ENCODE data around the gene DCTN1. TPM values are rescaled to one million over a fixed set of nuclear protein-coding genes. Genes with fewer than 3 reads are reported as not detected.

The DCTN1 gene
- total RNA-seq, 3 donors from 2014 or later, result 92.2 to 125 (median 103) TPM

GRCh38 chr2:74390606-74391005 is 10.5 kb upstream of the DCTN1 start:
- H3K27me3 ChIP-seq, result no peaks in the 10 kb centered on the region
- peaks cover 4 to 9% of the 10 kb centered on the region in 2 donors for H3K4me1 ChIP-seq
- H3K9me3 ChIP-seq, result no peaks in the 10 kb centered on the region
- no peaks in the 10 kb centered on the region for H3K36me3 ChIP-seq
- peak overlapping the region; percentile 92 to 97 (median 96) for H3K4me3 ChIP-seq
- no peak overlapping the region for H3K27ac ChIP-seq
- TF ChIP-seq POLR2A (IDR thresholded peaks at IDR 0.05) (no peak), CTCF (IDR thresholded peaks at IDR 0.05) (no peak), POLR2AphosphoS5 (IDR thresholded peaks at IDR 0.05) (no peak)
- DNase-seq (ENCODE audit: low spot score in 2 of 2), result no peak
- intact Hi-C loops (cut with DNase I; ENCODE audit: low total_unique reads), result no loop called here

DNA sequence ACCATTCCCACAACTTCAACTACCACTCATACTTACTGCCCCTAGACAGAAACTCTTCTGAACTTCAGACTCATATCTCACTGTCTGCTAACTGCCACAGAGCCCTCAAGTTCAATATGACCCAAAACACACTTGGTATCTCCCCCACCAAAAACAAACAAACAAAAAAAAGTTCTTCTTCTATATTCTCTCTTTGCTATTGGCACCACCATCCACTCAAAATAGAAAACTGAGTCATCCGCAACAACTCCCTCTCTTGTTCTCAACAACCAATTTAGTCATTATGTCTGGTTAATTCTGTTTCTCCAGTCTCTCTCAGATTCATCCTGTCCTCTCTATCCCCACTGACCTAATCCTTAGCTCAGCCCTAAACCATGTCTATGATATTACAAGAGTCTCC is 7.2 kb upstream of the DCTN1 start:
- Histone ChIP-seq H3K27ac (peak overlapping the region in 1 of 2 donors; percentile 9), H3K27me3 (no peaks in the 10 kb centered on the region), H3K4me1 (peaks cover 4 to 15% of the 10 kb centered on the region in 2 donors), H3K4me3 (no peak overlapping the region), H3K36me3 (no peaks in the 10 kb centered on the region), H3K9me3 (no peaks in the 10 kb centered on the region)
- no peak for TF ChIP-seq POLR2AphosphoS5 (IDR thresholded peaks at IDR 0.05)
- TF ChIP-seq POLR2A (IDR thresholded peaks at IDR 0.05), result no peak
- TF ChIP-seq CTCF (IDR thresholded peaks at IDR 0.05), result no peak
- intact Hi-C loops (cut with DNase I; ENCODE audit: low total_unique reads), result no loop called here
- no peak for DNase-seq (ENCODE audit: low spot score in 2 of 2)

DNA sequence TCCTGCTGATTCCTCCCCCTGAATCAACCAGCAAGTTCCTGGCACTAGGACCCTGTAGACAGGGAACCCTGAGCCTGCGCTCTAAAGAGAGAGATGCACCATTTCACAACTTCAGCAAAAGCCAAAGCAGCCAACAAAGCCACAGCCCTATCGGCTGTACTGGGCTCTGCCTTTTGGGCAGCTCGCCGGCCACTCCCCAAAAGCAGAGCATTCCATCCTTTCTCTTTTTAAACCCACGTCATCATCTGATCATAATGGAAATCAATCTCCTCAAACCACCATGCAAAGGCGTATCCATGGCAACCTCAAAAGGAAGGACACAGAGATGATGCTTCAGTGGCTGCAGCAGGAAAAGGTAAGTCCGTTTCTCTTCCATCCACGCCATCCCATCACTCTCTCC is 5.3 kb upstream of the DCTN1 start:
- TF ChIP-seq POLR2AphosphoS5 (IDR thresholded peaks at IDR 0.05) (no peak), CTCF (IDR thresholded peaks at IDR 0.05) (no peak), POLR2A (IDR thresholded peaks at IDR 0.05) (no peak)
- Histone ChIP-seq H3K4me3 (no peak overlapping the region), H3K4me1 (peaks cover 4 to 22% of the 10 kb centered on the region in 2 donors), H3K9me3 (no peaks in the 10 kb centered on the region), H3K27ac (peak overlapping the region in 1 of 2 donors; percentile 50), H3K36me3 (no peaks in the 10 kb centered on the region), H3K27me3 (no peaks in the 10 kb centered on the region)
- no peak for DNase-seq (ENCODE audit: low spot score in 2 of 2)
- intact Hi-C loops (cut with DNase I; ENCODE audit: low total_unique reads), result no loop called here

DNA sequence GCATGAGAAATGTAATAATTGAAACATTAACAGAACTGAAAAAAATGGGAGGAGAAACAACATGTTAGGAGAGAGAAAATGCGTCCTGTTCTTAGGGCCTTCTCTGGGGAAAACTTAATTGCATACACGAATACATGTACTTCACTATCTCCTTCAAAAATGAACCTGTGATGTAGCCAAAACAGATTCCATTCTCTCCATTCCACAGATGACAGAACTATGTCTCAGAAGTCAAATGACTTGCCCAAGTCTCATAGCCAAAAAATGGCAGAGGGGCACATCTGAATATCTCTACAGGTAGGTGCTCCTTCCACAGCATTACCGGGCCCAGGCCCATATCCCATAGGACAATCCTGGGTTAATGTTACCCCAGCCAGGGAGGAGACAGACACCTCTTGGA is 3.9 kb upstream of the DCTN1 start:
- Histone ChIP-seq H3K27ac (peak overlapping the region in 1 of 2 donors; percentile 50), H3K4me1 (peaks cover 3 to 24% of the 10 kb centered on the region in 2 donors), H3K36me3 (no peaks in the 10 kb centered on the region), H3K9me3 (no peaks in the 10 kb centered on the region), H3K4me3 (no peak overlapping the region), H3K27me3 (no peaks in the 10 kb centered on the region)
- no peak for DNase-seq (ENCODE audit: low spot score in 2 of 2)
- TF ChIP-seq POLR2AphosphoS5 (IDR thresholded peaks at IDR 0.05) (no peak), POLR2A (IDR thresholded peaks at IDR 0.05) (no peak), CTCF (IDR thresholded peaks at IDR 0.05) (no peak)
- intact Hi-C loops (cut with DNase I; ENCODE audit: low total_unique reads), result no loop called here

- Histone ChIP-seq H3K9me3 (no peaks in the 10 kb centered on the region), H3K27ac (peak overlapping the region in 1 of 2 donors; percentile 50), H3K27me3 (no peaks in the 10 kb centered on the region), H3K4me1 (peaks cover 0 to 24% of the 10 kb centered on the region in 2 donors), H3K4me3 (no peak overlapping the region), H3K36me3 (no peaks in the 10 kb centered on the region)
- intact Hi-C loops (cut with DNase I; ENCODE audit: low total_unique reads), result no loop called here
- TF ChIP-seq POLR2AphosphoS5 (IDR thresholded peaks at IDR 0.05) (no peak), CTCF (IDR thresholded peaks at IDR 0.05) (no peak), POLR2A (IDR thresholded peaks at IDR 0.05) (no peak)
- peak in 1 of 2 donors; percentile 20 for DNase-seq (ENCODE audit: low spot score in 2 of 2)
Measured at GRCh38 chr2:74383254-74383653, 3.1 kb upstream of the DCTN1 start.

Data from breast epithelium (tissue), 4 donors.